DMS 273 (cell line): Measurements from ENCODE around the gene NPR2.

ENCODE experiments used
- DNase-seq: peaks from one replicate; lab custom pipeline; 2025; ENCODE audit not compliant: unreplicated experiment; lab: John Stamatoyannopoulos, UW

NPR2 gene

DNA sequence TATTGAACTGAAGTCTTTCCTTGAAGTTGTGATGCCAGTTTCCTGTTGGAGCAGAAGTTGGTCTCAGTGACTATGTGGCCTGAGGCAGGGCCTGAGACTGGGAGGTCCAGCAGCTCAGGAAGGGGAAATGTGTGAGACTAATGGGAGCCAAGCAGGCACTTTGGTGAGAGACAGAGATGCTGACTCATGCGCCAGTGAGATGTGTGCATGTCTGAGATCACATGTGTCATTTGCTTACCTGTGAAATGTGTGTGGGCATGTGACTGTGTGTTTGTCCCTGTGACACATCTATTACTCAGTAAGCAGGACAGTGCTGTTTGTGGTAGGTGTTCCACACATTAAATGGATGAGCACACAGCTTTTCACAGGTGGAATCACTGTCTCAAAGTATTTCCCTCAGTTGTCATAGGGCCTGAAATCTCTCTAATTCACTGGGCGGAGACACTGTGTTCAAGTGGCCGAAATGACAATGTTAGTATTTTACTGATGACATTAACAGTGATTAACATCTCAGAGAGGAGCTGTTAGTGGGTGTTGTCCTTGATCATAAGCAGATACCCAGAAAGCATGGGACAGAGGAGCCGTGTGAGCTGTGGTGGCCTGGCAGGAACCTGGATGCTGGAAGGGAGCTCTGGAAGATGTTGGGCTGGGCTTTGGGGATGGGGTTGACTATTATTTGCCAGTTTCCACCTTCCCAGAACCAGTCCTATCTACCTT, 7.4 kb downstream of the NPR2 start:
- no peak for DNase-seq

DNA sequence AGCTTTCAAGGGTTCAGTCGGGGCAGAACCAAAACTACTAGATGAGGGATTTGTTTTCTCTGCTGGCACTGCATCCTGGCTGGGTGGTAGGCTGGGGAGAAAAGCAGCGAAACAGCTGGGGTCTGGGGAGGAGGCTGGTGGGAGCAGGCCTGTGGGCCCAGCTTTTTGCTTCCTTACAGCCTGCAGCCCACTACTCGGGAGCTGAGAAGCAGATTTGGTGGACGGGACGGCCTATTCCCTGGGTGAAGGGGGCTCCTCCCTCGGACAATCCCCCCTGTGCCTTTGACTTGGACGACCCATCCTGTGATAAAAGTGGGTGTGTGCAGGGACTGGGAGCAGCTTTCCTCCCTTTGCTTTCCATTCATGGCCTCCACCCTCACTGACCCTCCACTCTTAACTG, 9.1 kb downstream of the NPR2 start:
- no peak for DNase-seq

DNA sequence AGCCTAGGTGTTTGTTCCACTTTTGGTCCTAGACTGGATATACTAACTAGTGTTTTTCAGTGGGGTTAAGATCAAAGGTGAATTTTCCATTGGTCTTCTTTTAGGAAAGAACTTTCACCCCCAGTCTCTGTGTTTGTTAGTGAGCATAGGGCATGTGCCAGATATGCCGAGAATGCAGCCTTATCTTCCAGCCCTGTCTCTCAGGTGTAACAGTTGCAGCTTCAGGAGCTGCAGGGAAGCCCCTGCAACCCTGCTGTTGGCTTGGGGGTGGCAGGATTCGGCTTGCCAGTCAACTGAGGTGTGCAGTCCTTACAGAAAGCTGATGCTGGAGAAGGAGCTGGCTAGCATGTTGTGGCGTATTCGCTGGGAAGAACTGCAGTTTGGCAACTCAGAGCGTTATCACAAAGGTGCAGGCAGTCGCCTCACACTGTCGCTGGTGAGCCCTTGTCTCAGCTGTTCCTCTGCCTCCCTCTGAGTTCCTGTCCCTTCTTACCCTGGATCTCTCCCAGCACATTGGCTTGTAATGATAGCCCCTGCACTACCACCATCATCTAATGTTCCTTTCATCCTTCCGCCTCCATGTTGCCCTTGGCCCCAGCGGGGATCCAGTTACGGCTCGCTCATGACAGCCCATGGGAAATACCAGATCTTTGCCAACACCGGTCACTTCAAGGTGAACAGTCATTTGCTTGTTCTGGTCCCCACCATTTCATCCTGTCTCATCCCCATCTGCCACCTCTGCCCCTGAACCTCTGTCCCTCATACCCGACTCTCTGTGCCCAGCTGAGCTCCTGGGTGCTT, 10.1 kb downstream of the NPR2 start:
- DNase-seq, result no peak

DNA sequence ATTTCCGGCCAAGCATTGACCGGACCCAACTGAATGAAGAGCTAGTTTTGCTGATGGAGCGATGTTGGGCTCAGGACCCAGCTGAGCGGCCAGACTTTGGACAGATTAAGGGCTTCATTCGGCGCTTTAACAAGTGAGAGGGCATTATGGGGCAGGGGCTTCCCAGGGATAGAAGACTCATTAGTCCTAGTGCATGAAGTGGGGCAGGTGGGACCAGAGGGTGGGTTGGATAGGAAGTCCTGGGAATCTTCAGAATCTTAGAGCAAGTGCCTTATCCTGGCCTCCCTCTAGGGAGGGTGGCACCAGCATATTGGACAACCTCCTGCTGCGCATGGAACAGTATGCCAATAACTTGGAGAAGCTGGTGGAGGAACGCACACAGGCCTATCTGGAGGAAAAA, 14.7 kb downstream of the NPR2 start:
- no peak for DNase-seq

DNA sequence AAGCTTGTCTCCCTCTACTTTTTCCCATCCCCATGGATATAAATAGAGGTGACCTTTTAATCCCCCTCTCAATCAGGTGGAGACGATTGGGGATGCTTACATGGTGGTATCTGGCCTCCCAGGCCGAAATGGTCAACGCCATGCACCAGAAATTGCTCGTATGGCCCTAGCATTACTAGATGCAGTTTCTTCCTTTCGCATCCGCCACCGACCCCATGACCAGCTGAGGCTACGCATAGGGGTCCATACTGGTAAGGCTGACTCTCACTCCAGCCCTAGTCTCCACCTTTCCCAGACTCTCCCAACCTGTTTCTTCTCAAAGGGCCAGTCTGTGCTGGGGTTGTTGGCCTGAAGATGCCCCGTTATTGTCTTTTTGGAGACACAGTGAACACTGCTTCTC, 17.0 kb downstream of the NPR2 start:
- DNase-seq, result no peak

DNA sequence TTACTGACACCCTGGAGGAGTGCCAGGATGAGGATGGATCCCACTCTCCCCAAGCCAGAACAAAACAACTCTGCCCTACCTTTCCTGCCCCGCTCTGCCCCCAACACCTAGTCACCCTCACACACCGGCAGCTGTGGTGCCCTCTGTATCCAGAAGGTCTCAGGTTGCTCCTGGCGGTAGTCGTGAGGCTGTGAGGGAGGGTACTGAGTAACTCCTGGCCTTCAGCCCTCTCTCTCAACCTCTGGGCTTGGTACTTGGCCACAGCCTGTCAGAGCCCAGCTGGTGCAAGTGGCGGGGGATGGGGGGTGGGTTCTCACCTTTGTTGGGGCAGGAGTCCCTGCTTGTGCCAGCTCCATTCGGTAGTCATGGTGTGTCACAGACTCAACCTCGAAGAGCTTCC, 18.7 kb downstream of the NPR2 start:
- no peak for DNase-seq

DNA sequence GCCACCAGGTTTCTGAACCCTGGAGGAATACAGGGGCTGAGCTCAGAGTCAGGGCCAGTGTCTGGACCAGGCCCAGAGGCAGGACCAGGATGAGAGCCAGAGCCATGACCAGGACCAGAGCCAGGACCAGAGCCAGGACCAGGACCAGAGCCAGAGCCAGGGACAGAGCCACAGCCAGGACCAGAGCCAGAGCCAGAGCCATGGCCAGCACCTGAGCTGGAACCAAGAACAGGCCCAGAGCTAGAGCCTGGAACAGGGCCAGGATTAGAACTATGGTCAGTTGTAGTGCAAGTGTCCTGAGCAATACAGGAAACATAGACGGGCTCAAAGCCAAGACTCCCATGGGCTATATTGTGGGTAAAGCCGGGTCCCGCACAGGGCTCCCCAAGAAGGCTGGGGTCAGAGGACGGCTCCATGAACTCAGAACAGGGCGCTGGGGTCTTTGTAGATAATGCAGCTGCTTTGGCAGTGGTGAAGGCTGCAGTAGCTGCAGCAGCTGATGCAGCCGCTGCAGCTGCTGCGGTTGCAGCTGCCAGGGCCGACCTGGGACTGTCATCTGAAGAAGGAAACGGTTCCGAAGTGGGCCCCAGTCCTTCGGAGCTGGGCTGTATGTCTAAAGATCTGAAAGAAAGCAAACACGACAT, 20.1 kb downstream of the NPR2 start:
- peak; percentile 32 for DNase-seq

DNA sequence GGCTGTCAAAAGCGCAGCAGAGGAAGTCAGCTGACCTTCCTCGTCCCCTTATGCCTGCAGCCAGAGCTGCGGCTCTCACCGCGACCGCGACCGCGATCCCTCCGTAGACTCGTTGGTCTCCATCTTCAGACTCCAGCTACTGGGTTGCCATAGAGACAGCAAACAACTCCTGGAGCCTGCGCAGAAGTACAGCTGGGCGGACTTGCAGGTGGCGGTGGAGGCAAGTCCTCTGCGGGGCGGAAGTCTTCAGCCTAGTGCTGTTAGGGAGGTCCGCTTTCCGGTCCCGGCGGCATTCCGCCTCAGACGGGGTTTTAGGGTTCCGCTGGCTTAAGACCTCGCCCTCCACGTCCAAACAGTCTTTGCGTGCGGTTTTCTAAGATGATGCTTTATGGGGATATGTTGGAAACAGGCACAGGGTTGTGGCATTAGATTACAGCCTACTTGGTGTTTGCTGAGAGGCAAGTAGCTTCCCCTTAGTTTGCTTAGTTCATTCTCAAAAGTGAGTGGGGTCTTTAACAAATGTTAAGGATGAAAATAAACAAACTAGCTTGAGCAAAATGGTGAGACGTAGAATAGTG, 20.7 kb downstream of the NPR2 start, which contains the start of gene SPAG8:
TSS of gene SPAG8 (minus strand) at position 238 of the 578 bp plus-strand sequence. CDS start at position 123, 115 bp downstream.
- peak; percentile 98 for DNase-seq

DNA sequence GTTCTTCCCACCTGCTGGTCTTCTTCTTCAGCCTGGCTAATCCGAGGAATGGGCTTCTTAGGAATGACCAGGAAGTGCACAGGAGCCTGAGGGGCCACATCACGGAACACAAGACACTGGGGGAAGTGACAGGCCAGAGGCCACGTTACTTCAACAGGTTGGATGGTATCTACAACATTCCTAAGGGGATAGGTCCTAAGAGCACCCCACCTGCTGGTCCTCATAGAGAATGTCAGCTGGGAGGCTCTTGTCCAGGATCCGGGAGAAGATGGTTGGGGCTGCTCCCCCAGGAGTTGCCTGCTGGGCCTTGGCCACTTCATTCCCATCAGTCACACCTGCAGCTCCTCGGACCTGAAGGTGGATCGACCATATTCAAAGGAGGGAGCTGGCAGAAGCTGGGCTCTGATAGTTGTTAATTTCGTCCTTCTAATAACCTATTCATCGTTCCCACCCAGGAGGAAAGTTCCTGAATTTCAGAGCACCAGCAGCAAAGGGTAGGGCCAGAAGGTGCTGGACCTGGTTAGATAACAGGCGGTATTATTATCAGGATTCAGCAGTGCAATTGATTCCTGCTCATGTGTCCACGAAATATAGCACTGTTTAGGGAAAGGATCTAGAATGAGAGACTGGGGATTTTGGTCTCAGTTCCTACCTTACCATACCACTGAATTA, 22.2 kb downstream of the NPR2 start:
- DNase-seq, result peak; percentile 54

DNA sequence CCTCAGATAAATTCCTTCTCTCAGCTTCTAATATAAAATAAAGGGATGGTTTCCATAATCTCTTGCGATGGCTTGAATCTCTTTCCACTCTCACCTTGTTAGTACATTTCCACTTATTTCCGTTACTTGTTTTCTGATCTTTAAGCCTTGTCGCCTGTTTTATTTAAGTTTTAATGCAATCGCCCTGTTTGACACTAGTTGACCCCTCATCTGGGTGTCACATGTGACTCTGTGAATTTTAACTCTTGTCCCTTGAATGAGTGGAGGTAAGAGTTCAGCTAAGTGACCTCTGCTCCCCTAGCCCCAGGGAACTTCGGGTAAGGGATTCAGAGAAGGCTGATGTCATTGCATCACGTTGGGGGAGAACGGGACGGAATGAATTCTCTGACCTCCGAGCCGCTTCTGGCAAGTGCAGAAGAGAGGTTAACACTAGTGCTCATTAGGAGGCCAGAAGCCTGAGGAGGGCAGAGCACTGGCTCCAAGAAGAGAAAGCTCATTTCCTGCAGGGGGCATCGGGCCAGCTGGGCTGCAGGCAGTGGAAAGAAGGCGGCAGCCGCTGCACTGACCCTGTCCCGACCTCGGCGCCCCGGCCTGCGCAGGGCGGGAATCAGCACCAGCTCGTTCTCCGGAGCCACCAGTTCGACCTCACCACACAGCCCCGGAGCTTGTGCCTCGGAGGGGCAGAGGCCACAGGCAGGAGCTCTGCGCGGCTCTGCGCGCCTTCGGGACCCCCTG, 22.9 kb downstream of the NPR2 start:
- DNase-seq, result peak; percentile 80

DNA sequence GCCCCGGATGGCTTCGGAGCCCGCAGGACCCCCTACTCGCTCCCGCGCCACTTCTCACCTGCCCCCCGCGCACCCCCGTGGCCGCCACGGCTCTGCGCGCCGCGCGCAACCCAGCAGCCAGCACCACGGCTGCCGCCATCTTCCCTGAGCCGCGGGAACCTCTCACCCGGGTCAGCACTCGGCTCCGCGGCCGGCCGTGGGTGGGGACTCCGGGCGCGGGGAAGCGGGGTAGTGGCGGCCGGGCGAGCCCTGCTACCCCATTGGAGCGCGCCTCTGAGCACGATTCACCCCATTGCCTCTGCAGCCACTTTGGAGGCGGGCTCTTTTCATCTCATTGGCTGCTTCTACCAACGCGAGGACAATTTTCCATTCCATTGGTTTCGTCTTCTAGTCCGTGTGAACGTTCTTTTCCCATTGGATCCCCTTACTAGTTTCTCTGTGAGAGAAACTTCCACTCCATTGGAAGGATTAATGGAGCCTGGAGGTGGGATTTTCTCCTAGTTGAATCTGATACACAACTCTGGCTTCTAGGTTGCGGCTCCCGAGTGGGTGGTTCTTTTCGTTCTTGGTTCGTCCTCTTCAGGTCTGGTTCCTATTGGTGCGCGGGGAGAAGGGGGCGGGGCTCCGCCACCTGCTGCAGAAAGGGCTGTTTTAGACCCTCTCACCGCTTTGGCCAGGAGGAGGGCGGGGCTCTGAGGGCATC, 23.6 kb downstream of the NPR2 start, which contains the start of gene HINT2:
TSS of gene HINT2 (minus strand) at position 202 of the 703 bp plus-strand sequence. CDS start at position 139, 63 bp downstream.
- peak; percentile 100 for DNase-seq

DNA sequence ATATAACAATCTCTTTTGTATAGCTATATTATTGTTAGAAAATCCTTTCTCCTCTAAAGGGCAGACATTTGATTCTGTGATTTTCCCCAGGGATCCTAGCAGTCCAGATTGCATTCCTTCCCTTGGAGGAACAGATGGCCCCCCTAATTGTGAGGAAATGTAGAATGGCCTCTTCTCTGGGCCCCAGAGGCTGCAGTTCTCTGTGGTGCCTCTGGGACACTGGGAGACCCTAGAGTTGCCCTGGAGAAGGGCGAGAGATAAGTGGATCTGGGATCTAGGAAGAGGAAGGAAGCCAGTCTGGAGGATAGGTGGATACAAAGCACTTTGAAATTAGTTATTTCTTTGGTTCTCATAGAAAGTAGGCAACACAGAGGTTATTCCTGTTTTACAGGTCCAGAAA, 25.3 kb downstream of the NPR2 start:
- peak; percentile 97 for DNase-seq

DNA sequence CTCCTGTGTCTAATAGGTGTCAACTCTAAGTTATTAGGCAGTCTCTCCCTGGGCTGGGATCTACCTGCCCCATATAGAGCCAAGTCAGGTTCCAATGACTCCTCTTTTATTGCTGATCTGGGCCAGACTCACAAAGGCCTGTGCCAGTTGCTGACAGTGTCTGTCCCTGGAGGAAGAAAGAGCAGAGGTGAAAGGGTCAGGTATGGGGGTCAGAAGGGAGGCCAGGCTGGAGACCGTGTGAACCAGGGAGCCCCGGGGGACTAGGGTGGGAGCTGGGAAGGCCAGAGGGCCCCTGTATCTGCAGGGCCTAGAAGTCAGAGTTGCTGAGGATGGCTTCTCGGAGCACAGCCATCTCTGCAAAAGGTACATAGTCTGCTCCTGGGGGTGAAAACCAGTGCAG, 26.9 kb downstream of the NPR2 start:
- DNase-seq, result no peak

DNA sequence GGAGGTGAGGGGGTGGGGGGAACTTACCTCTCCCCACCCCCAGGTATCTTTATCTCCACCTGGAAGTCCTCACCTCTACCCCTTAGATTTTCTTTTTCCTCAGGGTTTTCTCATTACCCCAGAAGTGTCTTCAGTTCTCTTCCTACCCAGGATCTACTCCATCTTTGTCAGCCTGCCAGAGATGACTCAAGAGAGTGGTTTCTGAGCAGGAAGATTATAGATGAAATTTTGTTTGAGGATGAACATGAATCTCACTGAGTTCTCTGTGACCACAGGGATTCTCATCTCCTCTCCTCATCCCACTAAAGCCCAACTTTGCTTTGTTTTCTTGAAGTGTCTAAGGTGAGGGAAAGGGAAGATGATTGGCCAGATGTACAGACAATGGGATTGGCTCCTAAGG, 28.7 kb downstream of the NPR2 start:
- no peak for DNase-seq

DNA sequence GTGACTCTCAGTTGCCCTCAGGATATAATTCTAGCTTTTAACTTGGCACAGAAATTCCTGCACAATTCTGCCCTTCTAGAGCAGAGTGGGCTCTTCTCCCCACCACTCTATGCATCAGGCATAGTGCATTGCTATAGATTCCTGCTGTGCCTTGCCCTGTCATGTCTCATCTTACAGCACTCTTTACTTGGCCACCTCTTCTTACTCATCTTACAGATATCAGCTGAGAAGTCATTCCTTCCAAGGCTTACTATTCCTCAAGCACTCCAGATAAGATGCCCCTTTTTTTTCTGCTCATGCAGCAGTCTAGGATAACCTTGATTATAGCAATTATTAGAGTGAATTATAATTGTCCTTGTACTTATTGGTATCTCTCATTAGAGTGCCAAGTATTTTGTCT, 31.5 kb downstream of the NPR2 start:
- no peak for DNase-seq

DNA sequence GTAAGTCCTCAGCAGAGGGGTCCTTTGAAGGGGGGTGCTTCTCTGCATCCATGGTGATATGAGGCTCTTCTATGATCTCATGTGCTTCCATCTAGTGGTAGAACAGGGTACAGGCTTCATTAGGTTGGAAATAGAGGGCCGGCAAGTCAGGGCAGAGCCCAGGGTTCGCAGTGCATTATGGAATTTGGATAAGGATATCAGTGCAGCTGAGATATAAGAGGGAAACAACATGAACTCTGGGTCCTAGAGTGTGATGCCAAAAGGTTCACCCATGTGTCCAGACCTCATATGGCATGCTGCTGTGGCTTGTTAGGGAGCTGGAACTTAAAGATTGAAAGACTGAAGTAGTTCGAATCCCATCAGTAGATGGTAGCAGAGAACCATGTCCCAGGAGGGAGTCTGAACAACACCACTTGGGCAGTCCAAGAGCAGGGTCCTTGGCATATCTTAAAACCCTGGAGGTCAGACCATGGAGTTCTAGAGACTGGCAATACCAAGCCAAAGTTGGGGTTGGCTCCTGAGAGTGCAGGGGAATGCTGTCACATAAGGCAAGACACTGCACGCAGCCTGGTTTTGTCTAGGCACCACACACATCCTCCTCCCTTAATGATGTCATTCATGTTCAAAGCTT, 34.8 kb downstream of the NPR2 start:
- peak; percentile 77 for DNase-seq

DNA sequence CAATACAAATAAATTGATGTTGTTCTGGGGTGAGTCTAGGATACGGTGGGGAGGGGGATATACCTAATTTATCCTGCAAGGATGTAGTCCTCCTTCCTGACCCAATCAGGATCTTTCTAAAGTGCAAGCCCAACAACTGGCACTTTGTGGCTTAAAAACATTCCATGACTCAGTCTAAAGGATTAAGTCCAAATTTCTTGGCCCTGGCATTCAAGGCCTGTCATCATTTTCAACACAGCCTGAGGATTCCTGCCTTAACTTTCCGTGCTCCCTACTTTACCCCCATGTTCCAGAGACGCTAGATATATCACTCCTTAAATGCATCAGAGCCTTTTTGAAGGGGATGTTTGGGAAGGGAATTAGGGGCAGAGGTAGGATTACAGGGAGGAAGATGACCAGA, 36.1 kb downstream of the NPR2 start:
- DNase-seq, result no peak

DNA sequence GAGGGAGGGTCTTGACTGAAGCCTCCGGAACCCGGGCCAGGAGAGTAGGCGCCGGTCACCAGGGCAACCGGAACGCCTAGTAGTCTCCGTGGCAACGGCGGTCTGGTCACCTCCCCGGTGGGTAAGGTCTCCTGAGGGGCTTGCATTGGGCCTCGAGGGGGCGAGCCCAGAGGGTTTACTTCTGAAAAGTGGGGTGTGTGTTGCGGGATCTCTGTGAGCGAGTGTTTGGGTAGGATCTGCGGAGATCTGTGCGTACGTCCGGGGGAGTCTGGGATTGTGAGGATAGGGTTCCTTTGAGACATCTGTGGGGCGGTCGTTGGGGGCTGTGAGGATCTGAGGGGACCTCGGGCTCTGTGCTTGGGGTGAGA, 37.3 kb downstream of the NPR2 start, which contains the start of gene FAM221B:
TSS of gene FAM221B (minus strand) at position 17 of the 368 bp plus-strand sequence. CDS start 2,571 bp downstream, outside the sequence.
- DNase-seq, result peak; percentile 69
